IMR-90 (cell line): ENCODE data around the gene ACKR2.

Source experiments
- CHD1 ChIP-seq: IDR thresholded peaks from 2 replicates; pipeline ENCODE4 v1.6.1; 2012; ENCODE audit warnings: low read depth, low read length, improper control_type of control experiment
- TF ChIP-seq, protein P1 (sequence below): conservative IDR thresholded peaks from 2 replicates; pipeline ENCODE4 v1.5.1; 2012; ENCODE audit warnings: mild to moderate bottlenecking, low read depth, low read length, improper control_type of control experiment
- TF ChIP-seq, protein P2 (sequence below): fragments of 150-350 bp; IDR thresholded peaks from 2 replicates; pipeline ENCODE4 v1.6.1; 2017; ENCODE audit warnings: mild to moderate bottlenecking, antibody characterized with exemption, low read length, low read depth

DNA sequence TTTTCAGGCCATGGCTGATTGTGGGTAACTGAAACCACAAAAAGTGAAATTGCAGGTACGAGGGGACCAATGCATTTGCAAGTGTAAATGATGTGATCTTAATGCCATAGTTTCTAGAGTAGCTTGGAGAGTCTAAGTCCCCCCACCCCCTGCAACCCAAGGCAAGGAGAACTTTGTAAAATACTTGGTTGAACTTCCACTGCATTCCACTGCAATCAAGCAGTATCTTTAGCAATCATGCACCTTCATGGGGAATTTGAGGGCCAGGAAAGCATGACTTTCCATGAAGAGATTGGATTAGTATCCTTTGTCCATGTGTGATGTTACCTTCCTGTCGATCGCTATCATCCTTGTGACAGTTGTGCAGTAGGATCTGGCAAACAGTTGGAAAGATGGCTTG is 77.8 kb downstream of the ACKR2 start:
- TF ChIP-seq CHD1 = no peak
- TF ChIP-seq, protein P1, sequence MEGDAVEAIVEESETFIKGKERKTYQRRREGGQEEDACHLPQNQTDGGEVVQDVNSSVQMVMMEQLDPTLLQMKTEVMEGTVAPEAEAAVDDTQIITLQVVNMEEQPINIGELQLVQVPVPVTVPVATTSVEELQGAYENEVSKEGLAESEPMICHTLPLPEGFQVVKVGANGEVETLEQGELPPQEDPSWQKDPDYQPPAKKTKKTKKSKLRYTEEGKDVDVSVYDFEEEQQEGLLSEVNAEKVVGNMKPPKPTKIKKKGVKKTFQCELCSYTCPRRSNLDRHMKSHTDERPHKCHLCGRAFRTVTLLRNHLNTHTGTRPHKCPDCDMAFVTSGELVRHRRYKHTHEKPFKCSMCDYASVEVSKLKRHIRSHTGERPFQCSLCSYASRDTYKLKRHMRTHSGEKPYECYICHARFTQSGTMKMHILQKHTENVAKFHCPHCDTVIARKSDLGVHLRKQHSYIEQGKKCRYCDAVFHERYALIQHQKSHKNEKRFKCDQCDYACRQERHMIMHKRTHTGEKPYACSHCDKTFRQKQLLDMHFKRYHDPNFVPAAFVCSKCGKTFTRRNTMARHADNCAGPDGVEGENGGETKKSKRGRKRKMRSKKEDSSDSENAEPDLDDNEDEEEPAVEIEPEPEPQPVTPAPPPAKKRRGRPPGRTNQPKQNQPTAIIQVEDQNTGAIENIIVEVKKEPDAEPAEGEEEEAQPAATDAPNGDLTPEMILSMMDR = no peak
- TF ChIP-seq, protein P2, sequence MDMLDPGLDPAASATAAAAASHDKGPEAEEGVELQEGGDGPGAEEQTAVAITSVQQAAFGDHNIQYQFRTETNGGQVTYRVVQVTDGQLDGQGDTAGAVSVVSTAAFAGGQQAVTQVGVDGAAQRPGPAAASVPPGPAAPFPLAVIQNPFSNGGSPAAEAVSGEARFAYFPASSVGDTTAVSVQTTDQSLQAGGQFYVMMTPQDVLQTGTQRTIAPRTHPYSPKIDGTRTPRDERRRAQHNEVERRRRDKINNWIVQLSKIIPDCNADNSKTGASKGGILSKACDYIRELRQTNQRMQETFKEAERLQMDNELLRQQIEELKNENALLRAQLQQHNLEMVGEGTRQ = no peak
